GM21825 (cell line): Measurements from ENCODE around the gene FNDC3A.
"Not testable (repeated sequence)": the region's sequence is repeated elsewhere in the genome, so short reads cannot be mapped to it uniquely, and the experiment has no call there.

Experiments
- ATAC-seq: cut with Tn5 transposase; IDR thresholded peaks from one replicate; pipeline ENCODE4 v1.9.1; 2021; ENCODE audit warnings: mild to moderate bottlenecking, moderate library complexity; ENCODE audit not compliant: unreplicated experiment

FNDC3A gene

GRCh38 chr13:49040872-49041271 lies 65.2 kb downstream of the FNDC3A start:
- no peak for ATAC-seq

GRCh38 chr13:49042476-49042875 lies 66.8 kb downstream of the FNDC3A start:
- ATAC-seq: no peak

- ATAC-seq: no peak
Observed at GRCh38 chr13:49044008-49044407, 68.3 kb downstream of the FNDC3A start.

GRCh38 chr13:49044836-49045235 lies 69.1 kb downstream of the FNDC3A start:
- no peak for ATAC-seq

- ATAC-seq: no peak
Observed at GRCh38 chr13:49046002-49046401, 70.3 kb downstream of the FNDC3A start.

GRCh38 chr13:49046519-49046918 lies 70.8 kb downstream of the FNDC3A start:
- no peak for ATAC-seq

- ATAC-seq: no peak
Observed at GRCh38 chr13:49052813-49053212, 77.1 kb downstream of the FNDC3A start.

- no peak for ATAC-seq
Observed at GRCh38 chr13:49053215-49053614, 77.5 kb downstream of the FNDC3A start.

GRCh38 chr13:49053906-49054305 lies 78.2 kb downstream of the FNDC3A start:
- no peak for ATAC-seq

GRCh38 chr13:49055021-49055420 lies 79.3 kb downstream of the FNDC3A start:
- no peak for ATAC-seq

- no peak for ATAC-seq
Observed at GRCh38 chr13:49057176-49057575, 81.5 kb downstream of the FNDC3A start.

GRCh38 chr13:49058761-49059160 lies 83.0 kb downstream of the FNDC3A start:
- no peak for ATAC-seq

GRCh38 chr13:49060678-49061387 lies 85.1 kb downstream of the FNDC3A start:
- no peak for ATAC-seq

GRCh38 chr13:49061388-49061752 lies 85.7 kb downstream of the FNDC3A start:
- not testable (repeated sequence) for ATAC-seq

- no peak for ATAC-seq
Observed at GRCh38 chr13:49062297-49062896, 86.7 kb downstream of the FNDC3A start.

GRCh38 chr13:49063011-49063410 lies 87.3 kb downstream of the FNDC3A start:
- no peak for ATAC-seq

GRCh38 chr13:49063497-49063896 lies 87.8 kb downstream of the FNDC3A start:
- no peak for ATAC-seq

GRCh38 chr13:49064476-49064875 lies 88.8 kb downstream of the FNDC3A start:
- no peak for ATAC-seq

GRCh38 chr13:49066856-49067255 lies 91.1 kb downstream of the FNDC3A start:
- ATAC-seq: no peak

GRCh38 chr13:49068498-49068897 lies 92.8 kb downstream of the FNDC3A start:
- not testable (repeated sequence) for ATAC-seq

GRCh38 chr13:49070021-49070420 lies 94.3 kb downstream of the FNDC3A start:
- not testable (repeated sequence) for ATAC-seq

- ATAC-seq: no peak
Observed at GRCh38 chr13:49071341-49071937, 95.7 kb downstream of the FNDC3A start.
